NCI-H460 (cell line): ENCODE data around the gene POLR1A. TPM values are rescaled to one million over a fixed set of nuclear protein-coding genes. Genes with fewer than 3 reads are reported as not detected.

Source experiments
- DNase-seq: peaks from one replicate; pipeline ENCODE4 v3.0.0-alpha.2; 2016; ENCODE audit warnings: low read depth; ENCODE audit errors: extremely low read depth
- total RNA-seq: library from RNA; depleted of rRNA; stranded (reverse); fragments of >200 nt; shearing (Covaris generic); gene quantifications from 2 replicates; pipeline ENCODE4 v1.2.3, GENCODE V29; 2014

The POLR1A gene
- total RNA-seq, 1 experiment from 2014 or later: 20.1 TPM

DNA sequence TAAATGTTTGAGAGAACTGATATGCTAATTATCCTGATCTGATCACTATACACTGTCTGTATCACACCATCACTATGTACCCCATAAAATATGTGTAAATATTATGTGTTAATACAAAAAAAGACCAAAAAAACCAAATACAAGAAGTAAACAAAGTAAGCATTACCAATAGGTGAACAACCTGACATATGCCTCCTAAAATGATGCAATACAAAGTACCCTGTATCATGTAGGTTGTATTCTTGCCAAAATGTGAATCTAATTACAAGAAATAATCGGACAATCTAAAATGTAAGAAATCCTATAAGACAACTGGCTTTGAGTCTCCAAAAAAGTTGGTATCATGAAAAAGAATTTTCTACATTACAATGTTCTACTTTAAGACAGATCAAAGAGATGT is 7.8 kb downstream of the POLR1A start:
- no peak for DNase-seq

GRCh38 chr2:86097114-86097896 is 8.4 kb downstream of the POLR1A start:
- no peak for DNase-seq

GRCh38 chr2:86094229-86094628 is 11.5 kb downstream of the POLR1A start:
- no peak for DNase-seq

DNA sequence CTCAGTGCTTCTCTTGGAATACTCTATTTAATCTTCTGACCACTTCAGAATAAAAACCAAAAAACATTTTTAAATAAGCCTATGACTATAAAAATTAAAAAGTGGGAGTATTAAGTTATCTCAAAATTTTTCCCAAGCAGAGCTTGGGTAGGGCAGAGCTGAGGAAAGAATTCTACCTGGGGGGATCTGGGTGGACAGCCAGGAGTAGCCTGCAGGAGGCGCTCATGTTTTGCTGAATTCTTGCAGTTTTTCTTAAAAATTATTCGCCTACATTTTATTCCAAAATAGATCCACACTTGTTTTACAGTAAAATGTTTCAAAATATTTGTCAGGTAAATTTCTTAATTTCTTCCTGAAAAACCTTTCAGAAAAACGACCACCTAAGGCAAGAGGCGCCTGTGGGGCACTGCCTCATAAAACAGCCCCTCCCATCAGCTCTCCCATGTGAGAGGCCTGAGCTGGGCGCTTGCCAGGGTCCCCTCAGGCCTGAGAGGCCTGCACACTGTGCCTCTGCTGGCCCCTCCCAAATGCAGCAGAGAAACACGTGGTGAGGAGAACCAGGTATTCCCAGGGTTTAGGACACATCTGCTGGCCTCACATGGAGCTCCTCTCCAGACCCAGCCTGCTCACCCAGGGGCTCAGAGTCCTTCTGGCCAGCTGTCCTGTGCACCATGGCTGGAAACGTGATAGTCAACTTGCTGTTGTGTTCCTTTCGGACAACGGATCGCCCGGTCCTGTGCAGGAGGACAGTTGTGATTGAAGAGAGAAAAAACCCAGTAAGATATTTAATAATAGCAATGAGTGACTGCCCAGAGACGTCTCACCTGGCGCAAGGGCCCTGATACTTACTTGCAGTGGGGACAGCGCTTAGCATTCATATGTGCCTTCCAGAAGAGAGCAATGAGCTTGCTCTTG is 17.5 kb downstream of the POLR1A start:
- no peak for DNase-seq

- no peak for DNase-seq
Observed at GRCh38 chr2:86082756-86083155, 22.9 kb downstream of the POLR1A start.

DNA sequence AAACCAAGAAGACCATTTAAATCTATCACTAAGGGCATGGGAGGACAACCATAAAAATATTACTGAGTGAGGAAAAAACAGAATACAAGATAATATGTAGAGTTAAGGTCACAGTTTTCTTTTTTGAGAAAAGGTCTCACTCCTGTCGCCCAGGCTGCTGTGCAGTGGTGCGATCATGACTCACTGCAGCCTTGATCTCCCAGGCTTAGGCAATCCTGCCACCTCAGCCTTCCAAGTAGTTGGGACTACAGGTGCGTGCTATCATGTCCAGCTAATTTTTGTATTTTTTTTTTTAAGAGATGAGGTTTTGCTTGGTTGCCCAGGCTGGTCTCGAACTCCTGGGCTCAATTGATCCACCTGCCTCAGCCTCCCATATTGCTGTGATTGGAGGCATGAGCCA is 24.0 kb downstream of the POLR1A start:
- DNase-seq: no peak

DNA sequence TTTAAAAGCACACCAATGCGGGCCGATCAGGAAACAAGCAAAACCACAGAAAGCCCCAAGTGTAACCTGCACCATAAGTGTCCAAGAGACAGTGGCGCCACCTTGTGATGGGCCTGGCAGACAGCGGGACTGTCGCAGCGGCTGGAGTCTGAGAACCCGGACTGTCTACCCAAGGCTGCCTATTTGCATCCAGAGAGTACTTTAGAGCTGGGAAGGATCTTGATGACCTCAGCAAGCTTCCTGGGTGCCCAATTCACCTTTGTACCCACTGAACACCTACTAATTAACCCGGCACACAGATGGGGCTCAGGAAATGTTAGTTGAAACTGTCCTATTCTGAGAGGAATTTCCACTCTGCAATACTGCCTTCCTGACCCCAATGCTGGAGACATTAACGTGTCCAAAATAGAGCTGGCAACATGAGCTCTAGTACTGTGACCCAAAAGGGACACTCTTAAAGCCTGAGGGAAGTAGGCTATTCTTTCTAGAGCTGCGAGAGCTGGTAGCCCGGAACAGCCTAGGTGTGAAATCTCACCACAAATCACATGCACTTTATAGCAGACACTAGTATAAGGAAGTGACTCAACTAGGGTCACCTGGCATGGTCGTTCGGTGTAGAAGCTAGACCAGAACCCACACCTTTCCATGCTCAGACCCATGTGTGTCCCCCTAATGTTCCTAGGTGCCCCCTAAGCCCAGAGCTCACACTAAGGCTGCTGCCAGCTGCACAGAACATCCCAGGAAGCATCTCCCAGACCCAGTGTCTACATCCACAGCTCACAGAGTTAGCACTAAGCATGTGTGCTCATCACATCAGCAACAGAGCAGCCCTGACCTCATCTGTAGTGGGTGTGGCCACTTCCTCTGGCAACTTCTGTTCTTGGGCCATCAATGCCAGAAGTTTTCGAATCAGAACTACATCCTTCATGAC is 25.4 kb downstream of the POLR1A start:
- peak; percentile 67 for DNase-seq

DNA sequence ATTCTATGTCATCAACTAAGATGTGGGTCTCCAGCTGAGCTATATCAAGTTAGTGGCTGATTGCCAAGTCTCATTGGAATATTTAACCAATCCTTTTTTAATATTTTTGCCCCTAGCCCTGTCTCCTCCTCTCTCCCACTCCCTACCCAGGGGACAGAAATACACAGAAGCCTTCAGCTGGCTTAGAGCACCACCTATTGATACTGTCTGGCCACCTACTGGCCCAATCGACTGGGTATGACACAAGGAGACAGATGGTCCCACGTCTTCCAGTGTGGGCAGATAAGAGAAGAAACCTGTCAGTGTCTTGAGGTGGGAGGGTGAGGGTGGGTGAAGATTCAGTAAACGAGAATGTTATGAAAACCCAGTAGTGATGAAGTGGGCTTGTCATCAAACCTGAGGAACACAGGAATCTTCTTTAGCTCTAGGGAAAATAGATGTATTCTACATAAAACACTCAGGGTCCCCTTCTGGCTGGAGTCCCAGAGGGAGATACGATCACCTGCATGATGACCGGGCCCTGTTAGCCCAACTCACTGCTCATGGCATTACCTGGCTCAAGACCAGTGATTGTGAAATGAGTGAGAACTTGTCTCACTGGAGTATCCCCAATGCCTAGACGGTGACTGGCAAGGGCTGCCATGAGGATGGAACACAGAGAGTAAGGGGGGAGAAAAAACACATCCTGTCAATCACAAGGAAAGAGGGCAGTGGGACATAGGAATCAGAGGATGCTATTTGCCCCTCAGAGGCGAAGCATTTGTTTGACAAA is 26.7 kb downstream of the POLR1A start:
- DNase-seq: peak; percentile 26

DNA sequence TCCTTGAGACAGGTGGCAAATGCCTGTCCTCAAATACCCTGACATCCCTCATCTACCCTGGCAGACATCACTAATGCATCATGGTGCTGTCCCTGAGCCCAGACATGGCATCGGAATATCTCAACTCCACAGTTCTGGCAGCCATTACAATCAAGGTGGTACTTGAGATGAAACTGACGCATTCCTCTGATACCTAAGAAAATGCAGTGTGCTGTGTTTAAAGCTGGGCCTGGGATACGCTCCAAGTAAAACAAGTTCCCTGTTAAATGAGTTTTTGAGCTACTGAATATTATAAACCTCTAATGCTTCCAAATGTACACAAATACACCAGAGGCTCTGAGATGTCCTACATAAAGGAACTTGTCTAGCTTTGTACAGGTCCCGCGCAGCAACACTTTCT is 29.8 kb downstream of the POLR1A start:
- no peak for DNase-seq

DNA sequence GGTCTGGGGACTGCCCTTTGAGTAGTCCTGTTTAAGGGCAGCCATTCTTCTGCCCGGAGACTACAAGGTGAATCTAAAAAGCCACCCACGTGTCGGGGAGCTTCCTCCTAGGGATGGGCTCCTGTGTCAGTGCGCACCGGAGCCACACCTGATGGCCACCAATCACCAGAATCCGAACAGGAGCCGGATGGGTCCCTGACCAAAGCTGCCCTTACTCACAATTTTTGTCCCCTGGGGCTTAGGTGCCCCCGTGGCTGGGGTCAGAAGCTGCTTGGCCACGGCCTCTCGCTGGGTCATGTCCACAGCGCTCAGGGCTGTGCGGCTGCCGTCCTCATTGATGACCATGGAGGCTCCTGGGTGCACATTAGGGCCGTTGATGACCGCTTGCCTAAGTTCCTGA is 30.9 kb downstream of the POLR1A start:
- DNase-seq: no peak

GRCh38 chr2:86074256-86074655 is 31.4 kb downstream of the POLR1A start:
- no peak for DNase-seq

DNA sequence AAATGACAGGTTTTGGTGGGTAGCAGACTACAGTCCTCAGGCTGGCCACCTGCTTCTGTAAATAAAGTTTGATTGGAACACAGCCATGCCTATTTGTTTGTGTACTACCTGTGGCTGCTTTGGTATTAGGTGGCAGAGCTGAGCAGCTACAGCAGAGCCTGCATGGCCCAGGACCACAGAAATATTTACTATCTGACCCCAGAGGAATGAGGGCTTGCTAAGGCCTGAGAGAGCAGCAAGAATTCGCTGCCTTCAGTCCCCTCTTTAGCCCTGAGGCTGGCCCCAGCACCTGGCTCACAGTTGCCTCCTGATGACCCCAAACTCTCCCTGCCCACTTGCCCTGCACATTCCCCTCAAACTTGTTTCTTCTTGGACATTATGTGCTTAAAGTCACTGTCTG is 32.5 kb downstream of the POLR1A start:
- no peak for DNase-seq

DNA sequence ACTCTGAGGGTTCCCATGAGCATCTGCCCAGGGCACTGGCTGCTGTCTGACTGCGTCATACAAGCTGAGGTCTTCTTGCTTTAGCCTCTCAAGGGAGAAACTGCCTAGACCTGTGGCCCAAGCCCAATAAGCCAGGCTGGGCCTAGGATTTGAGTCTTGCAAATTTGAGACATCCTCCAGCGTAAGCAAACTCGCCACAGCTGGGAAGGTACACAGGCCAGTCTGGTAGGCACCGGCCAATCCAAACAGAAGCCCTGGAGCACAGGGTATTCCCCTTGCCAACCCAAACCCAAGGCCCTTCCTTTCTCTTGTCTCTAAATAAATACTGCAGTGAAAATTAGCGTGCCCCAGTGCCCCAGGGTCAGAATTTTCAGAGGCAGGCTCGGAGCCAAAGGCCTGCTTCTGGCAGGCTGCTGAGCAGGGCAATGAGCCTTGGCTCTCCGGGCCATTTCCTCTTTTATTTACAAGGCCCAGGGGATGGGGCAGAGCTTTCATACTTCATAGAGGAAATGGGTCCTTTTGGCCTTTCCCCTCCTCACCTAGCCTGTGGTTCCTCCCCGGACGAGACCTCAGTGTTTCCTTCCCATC is 33.3 kb downstream of the POLR1A start:
- DNase-seq: no peak

DNA sequence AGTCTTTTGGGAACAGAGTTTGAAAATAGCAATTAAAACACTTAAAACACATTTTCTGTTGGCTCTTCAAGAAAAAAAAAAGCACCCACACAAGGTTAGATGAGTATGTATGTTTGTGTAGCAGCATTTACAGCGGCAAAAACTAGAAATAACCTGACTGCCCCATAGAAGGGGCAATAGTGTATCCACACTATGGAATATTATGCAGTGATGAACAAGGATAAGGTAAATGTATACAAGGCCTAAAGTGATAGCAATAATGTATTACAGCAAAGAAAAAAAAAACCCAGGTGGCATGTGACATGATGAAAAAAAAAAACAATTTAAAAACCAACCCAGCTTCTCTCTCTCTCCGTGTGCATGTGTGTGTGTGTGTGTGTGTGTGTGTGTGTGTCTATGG is 34.8 kb downstream of the POLR1A start:
- DNase-seq: no peak

DNA sequence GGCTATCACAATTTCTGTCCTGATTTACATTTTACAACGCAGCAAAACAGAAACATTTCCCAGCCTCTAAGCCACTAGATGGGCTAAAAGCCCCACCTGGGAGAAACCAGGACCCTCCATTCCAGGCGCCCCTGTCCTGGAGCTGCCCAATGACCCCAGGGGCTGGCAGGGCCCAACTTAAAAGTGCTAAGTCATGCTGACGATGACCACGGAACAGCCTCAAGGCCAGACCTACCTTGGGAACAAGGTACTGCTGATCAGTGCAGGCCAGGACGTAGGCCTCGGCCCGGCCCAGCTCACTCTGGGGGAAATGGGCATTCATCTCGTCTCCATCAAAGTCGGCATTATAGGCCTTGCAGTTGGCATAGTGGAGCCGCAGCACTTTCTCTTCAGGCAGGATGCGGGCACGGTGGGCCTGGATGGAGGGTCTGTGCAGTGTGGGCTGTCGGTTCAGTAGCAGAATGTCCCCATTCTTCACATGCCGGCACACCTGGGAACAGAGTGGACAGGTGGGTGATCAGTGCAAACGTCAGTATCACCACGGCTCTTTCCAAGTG is 35.8 kb downstream of the POLR1A start:
- no peak for DNase-seq

GRCh38 chr2:86069091-86069685 is 36.5 kb downstream of the POLR1A start:
- DNase-seq: no peak

- no peak for DNase-seq
Observed at GRCh38 chr2:86068648-86069047, 37.0 kb downstream of the POLR1A start.

DNA sequence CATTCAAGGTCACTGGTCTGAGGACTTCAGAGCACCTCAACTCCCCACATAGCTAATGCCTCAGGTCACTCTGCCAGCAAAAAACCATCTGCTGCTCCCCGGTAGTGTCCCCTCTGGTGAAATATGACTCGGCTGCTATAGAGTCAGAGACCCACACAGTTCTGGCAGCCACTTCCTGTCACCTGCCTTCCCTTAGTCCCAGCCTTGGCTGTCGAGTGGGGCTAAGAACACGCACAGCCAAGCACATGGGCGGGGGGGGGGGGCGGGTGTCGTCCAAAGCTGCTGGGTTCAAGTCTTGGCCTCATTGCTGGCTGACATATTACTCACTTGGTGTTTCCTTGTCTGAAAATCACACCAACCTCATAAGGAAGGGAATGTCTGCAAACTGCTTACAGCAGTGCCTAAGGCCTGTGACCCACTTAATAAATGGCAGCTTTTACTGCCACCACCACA is 37.5 kb downstream of the POLR1A start:
- DNase-seq: no peak

DNA sequence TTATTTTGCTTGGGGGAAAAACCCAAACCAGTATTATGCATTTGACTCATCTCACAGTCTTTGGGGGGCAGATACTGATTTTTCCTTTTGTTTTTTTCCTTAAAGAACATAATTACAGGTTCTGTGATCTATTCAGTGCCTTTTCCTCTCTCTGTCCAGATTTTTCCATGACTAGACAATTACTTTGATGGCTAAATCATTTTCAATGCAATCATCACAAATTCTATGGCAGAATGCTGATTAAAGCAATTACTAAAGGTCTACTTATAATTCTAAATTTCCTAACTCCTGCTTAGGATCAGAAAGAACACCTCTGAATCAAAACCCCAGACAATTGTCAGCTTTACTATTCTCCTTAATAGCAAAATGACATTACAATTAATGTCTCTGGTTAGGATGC is 38.8 kb downstream of the POLR1A start:
- no peak for DNase-seq
